Activated CD8-positive, alpha-beta memory T cell treated with anti-CD3 and anti-CD28 coated beads, Interleukin-2, amount 50 U/mL, for 4 hours (primary cell): ENCODE measurements around the gene KCMF1.

Source experiments
- DNase-seq: peaks from one replicate; pipeline ENCODE4 v3.0.0-alpha.2; 2020

Gene KCMF1

GRCh38 chr2:85032621-85033020, 61.7 kb downstream of the KCMF1 start:
- no peak for DNase-seq

- DNase-seq = no peak
These were observed 62.4 kb downstream of the KCMF1 start for GRCh38 chr2:85033388-85033787.

GRCh38 chr2:85034158-85034557, 63.2 kb downstream of the KCMF1 start:
- no peak for DNase-seq

GRCh38 chr2:85037622-85038021, 66.7 kb downstream of the KCMF1 start:
- DNase-seq = no peak

GRCh38 chr2:85042330-85042729, 71.4 kb downstream of the KCMF1 start:
- DNase-seq = no peak

- no peak for DNase-seq
These were observed 77.6 kb downstream of the KCMF1 start for GRCh38 chr2:85048534-85048933.

GRCh38 chr2:85049236-85049635, 78.3 kb downstream of the KCMF1 start:
- no peak for DNase-seq

- DNase-seq = no peak
These were observed 82.8 kb downstream of the KCMF1 start for GRCh38 chr2:85053802-85054201.

GRCh38 chr2:85057226-85057962, 86.4 kb downstream of the KCMF1 start:
- DNase-seq = no peak

GRCh38 chr2:85061896-85062295, 90.9 kb downstream of the KCMF1 start:
- DNase-seq = no peak

- no peak for DNase-seq
These were observed 91.6 kb downstream of the KCMF1 start for GRCh38 chr2:85062565-85062964.

GRCh38 chr2:85063981-85064599, 93.1 kb downstream of the KCMF1 start:
- DNase-seq = no peak

GRCh38 chr2:85064927-85065577, 94.1 kb downstream of the KCMF1 start:
- no peak for DNase-seq

GRCh38 chr2:85066006-85066740, 95.2 kb downstream of the KCMF1 start:
- DNase-seq = no peak

GRCh38 chr2:85066874-85067351, 96.0 kb downstream of the KCMF1 start:
- peak; percentile 27 for DNase-seq

GRCh38 chr2:85071096-85071495, 100.1 kb downstream of the KCMF1 start:
- no peak for DNase-seq

- DNase-seq = no peak
These were observed 102.1 kb downstream of the KCMF1 start for GRCh38 chr2:85073033-85073432.

GRCh38 chr2:85076618-85077274, 105.8 kb downstream of the KCMF1 start:
- no peak for DNase-seq

GRCh38 chr2:85077859-85078419, 107.0 kb downstream of the KCMF1 start:
- DNase-seq = no peak

- DNase-seq = no peak
These were observed 107.6 kb downstream of the KCMF1 start for GRCh38 chr2:85078536-85078935.

GRCh38 chr2:85083092-85083491, 112.1 kb downstream of the KCMF1 start:
- no peak for DNase-seq

- DNase-seq = no peak
These were observed 114.6 kb downstream of the KCMF1 start for GRCh38 chr2:85085563-85085962.
